HepG2 (cell line): ENCODE data around the gene COX7A2L. TPM values are rescaled to one million over a fixed set of nuclear protein-coding genes. Genes with fewer than 3 reads are reported as not detected.

Experiments used
- ATAC-seq: fragments of 200-7000 bp; cut with Tn5 transposase; 3 replicates; pipeline ENCODE4 v1.9.1; 2020; ENCODE audit warnings: mild to moderate bottlenecking, moderate library complexity
- BruUV-seq: library from RNA; stranded (reverse); fragments of 400-500 nt; replicated peaks from 2 replicates; lab custom pipeline; 2021; lab: Mats Ljungman, UMichigan
- CTCF ChIA-PET: fragments of 300-600 bp; formaldehyde crosslinking; extraction: SDS; loops from one replicate; lab custom pipeline; 2021; ENCODE audit warnings: low total read pairs, inconsistent platforms, low intra/inter-chr PET ratio; lab: Yijun Ruan, JAX
- POLR2A ChIA-PET: fragments of 350-600 bp; sonication (Branson Sonifier 250); formaldehyde crosslinking; loops from one replicate; lab custom pipeline; 2020; ENCODE audit warnings: antibody characterized with exemption, inconsistent platforms; lab: Yijun Ruan, JAX
- DNase-seq: peaks from one replicate; pipeline ENCODE4 v3.0.0-alpha.2; 2015; ENCODE audit warnings: low spot score
- FAIRE-seq: peaks from 3 replicates; lab custom pipeline; 2011; peaks lifted over from hg19 to GRCh38; lab: Jason Lieb, UNC
- H2AFZ ChIP-seq: one replicate; pipeline ENCODE4 v1.6.1; 2011; ENCODE audit warnings: low read length, inconsistent platforms
- H3K27ac ChIP-seq: fragments of 300-600 bp; 3 replicates; pipeline ENCODE4 v1.8.0; 2011; ENCODE audit warnings: mixed run types, mild to moderate bottlenecking, mixed read lengths, low read length, inconsistent platforms; ENCODE audit not compliant: insufficient read depth; ENCODE audit errors: extremely low read length
- H3K27me3 ChIP-seq, 2 experiments: fragments of 200-600 bp in 1 of 2; 2 replicates in 1 of 2; 3 replicates in 1 of 2; pipeline versions ENCODE4 v1.6.0 to v1.8.0; 2011; ENCODE audit warnings: low read length in 2 of 2, mild to moderate bottlenecking in 2 of 2, moderate library complexity in 2 of 2, inconsistent platforms in 1 of 2; ENCODE audit not compliant: insufficient read depth in 2 of 2, control insufficient read depth in 1 of 2
- H3K36me3 ChIP-seq, 2 experiments: fragments of 200-600 bp in 1 of 2; replicated peaks in 1 of 2; 2 replicates in 1 of 2; 3 replicates in 1 of 2; pipeline versions ENCODE4 v1.5.1 to v1.8.0; 2011; ENCODE audit warnings: low read length in 2 of 2, inconsistent platforms in 1 of 2; ENCODE audit not compliant: insufficient read depth in 2 of 2, control insufficient read depth in 1 of 2
- H3K4me1 ChIP-seq: 2 replicates; pipeline ENCODE4 v1.5.1; 2012; ENCODE audit warnings: low read length, inconsistent platforms; ENCODE audit not compliant: insufficient read depth
- H3K4me2 ChIP-seq: 2 replicates; pipeline ENCODE4 v1.6.0; 2011; ENCODE audit warnings: low read depth, low read length, inconsistent platforms
- H3K4me3 ChIP-seq, 3 experiments: fragments of 200-600 bp in 1 of 3; sonication (generic), shearing (Covaris generic) in 1 of 3; replicated peaks in 1 of 3; 2 replicates each; pipeline ENCODE4 v1.5.1; 2011 to 2016; ENCODE audit warnings: low read length in 3 of 3, inconsistent platforms in 2 of 3, low read depth in 2 of 3, mild to moderate bottlenecking in 2 of 3, control low read depth in 1 of 3, mixed read lengths in 1 of 3; ENCODE audit not compliant: insufficient read depth in 1 of 3
- H3K79me2 ChIP-seq: one replicate; pipeline ENCODE4 v1.6.1; 2011; ENCODE audit warnings: low read length, inconsistent platforms; ENCODE audit not compliant: insufficient read depth
- H3K9ac ChIP-seq: 2 replicates; pipeline ENCODE4 v1.6.0; 2011; ENCODE audit warnings: mild to moderate bottlenecking, low read depth, low read length, inconsistent platforms; ENCODE audit not compliant: insufficient read depth
- H3K9me3 ChIP-seq: 2 replicates; pipeline ENCODE4 v1.5.1; 2012; ENCODE audit warnings: mild to moderate bottlenecking, low read length
- H4K20me1 ChIP-seq: 2 replicates; pipeline ENCODE4 v1.6.0; 2011; ENCODE audit warnings: inconsistent platforms, mild to moderate bottlenecking, low read length, moderate library complexity; ENCODE audit not compliant: insufficient read depth
- FOXP1 ChIP-seq, 2 experiments: fragments of 450-650 bp in 1 of 2; IDR thresholded peaks; 2 replicates each; pipeline ENCODE4 v1.6.1; 2017 to 2018; ENCODE audit warnings: antibody characterized with exemption in 1 of 2
- FOXP4 ChIP-seq: sonication (generic); formaldehyde crosslinking; IDR thresholded peaks from 2 replicates; pipeline ENCODE4 v1.4.0; 2020; ENCODE audit warnings: missing genetic modification reagents
- GATAD1 ChIP-seq: IDR thresholded peaks from 2 replicates; pipeline ENCODE4 v1.6.1; 2016; ENCODE audit warnings: missing genetic modification reagents, missing compliant biosample characterization
- HNRNPK ChIP-seq: fragments of 200-400 bp; formaldehyde crosslinking; IDR thresholded peaks from 2 replicates; pipeline ENCODE4 v1.6.1; 2018; ENCODE audit warnings: low read length, low read depth, moderate library complexity, mild to moderate bottlenecking; ENCODE audit not compliant: poor library complexity, severe bottlenecking
- MAFF ChIP-seq: IDR thresholded peaks from 2 replicates; pipeline ENCODE4 v1.6.1; 2011; ENCODE audit warnings: low read depth, low read length, improper control_type of control experiment
- MBNL3 ChIP-seq: fragments of 250-450 bp; sonication (Bioruptor Pico); conservative IDR thresholded peaks from 2 replicates; pipeline ENCODE4 v1.8.0; 2022; ENCODE audit warnings: mild to moderate bottlenecking, inconsistent platforms
- MXI1 ChIP-seq: IDR thresholded peaks from 3 replicates; pipeline ENCODE4 v1.6.1; 2012; ENCODE audit warnings: low read depth, low read length, inconsistent platforms, borderline replicate concordance
- NFIC ChIP-seq: IDR thresholded peaks from 2 replicates; pipeline ENCODE4 v1.6.1; 2012; ENCODE audit warnings: mild to moderate bottlenecking, low read length, inconsistent platforms
- SNAI1 ChIP-seq: sonication (generic); formaldehyde crosslinking; IDR thresholded peaks from 2 replicates; pipeline ENCODE4 v1.5.0; 2020; ENCODE audit warnings: mild to moderate bottlenecking, missing genetic modification reagents, borderline replicate concordance
- TFAP4 ChIP-seq: sonication (generic); IDR thresholded peaks from 2 replicates; pipeline ENCODE4 v1.6.1; 2016; ENCODE audit warnings: low read depth, borderline replicate concordance
- TRIM22 ChIP-seq: fragments of 450-650 bp; IDR thresholded peaks from 2 replicates; pipeline ENCODE4 v1.6.1; 2017
- ZNF230 ChIP-seq: sonication (generic); formaldehyde crosslinking; IDR thresholded peaks from 2 replicates; pipeline ENCODE4 v1.4.0; 2020; ENCODE audit warnings: mild to moderate bottlenecking, missing genetic modification reagents
- ZNF335 ChIP-seq: sonication (generic); formaldehyde crosslinking; IDR thresholded peaks from 2 replicates; pipeline ENCODE4 v1.4.0; 2020; ENCODE audit warnings: missing genetic modification reagents
- ZNF367 ChIP-seq: sonication (generic); formaldehyde crosslinking; IDR thresholded peaks from 2 replicates; pipeline ENCODE4 v1.4.0; 2020; ENCODE audit warnings: missing genetic modification reagents, borderline replicate concordance
- WGBS: methylation state at CpG from one replicate; pipeline ENCODE4 v1.1.6; 2017; ENCODE audit warnings: low lambda C conversion rate; 5-methylcytosine and 5-hydroxymethylcytosine counted together
- in situ Hi-C: cut with HindIII; loops from 2 replicates; pipeline ENCODE4 v1.10.0; 2017; ENCODE audit warnings: low pct_unique_long_range_greater_than_20kb; ENCODE audit not compliant: extremely low pct_ligation_motif_present
- intact Hi-C: fragments of 100-400 bp; cut with micrococcal nuclease; formaldehyde crosslinking; loops from one replicate; pipeline ENCODE4 v1.10.0; 2022; ENCODE audit not compliant: unreplicated experiment
- polyA plus RNA-seq, 8 experiments: library from polyadenylated mRNA; depleted of rRNA in 3 of 8; stranded (reverse) in 7 of 8; unstranded in 1 of 8; fragments of >200 nt; fragmentation: Illumina TruSeq in 4 of 8; extraction: Trizol in 4 of 8; gene quantifications; 2 replicates each; pipeline versions ENCODE4 v1.2.1 to v1.2.3, GENCODE V29; 2011 to 2016; ENCODE audit warnings: low read depth in 4 of 8, missing spikeins in 1 of 8, mixed read lengths in 1 of 8; ENCODE audit not compliant: insufficient read depth in 1 of 8
- total RNA-seq, 5 experiments: library from RNA; depleted of rRNA; stranded (reverse); fragments of >200 nt; fragmentation: Illumina TruSeq; extraction: Trizol; gene quantifications; 2 replicates each; pipeline ENCODE4 v1.2.3, GENCODE V29; 2016; ENCODE audit warnings: low read depth in 1 of 5

Gene COX7A2L
- total and polyA plus RNA-seq, 2 of the 13 experiments (the other 11 are each of a cell fraction or from before 2014, with no cell fraction given) = 155 to 201 TPM

- peak; percentile 60; the same call in 1 of the 2 replicates for TF ChIP-seq TFAP4
- peak; percentile 57; the same call in 1 of the 3 replicates for TF ChIP-seq MXI1
- TF ChIP-seq NFIC = peak; percentile 16; the same call in 1 of the 2 replicates
- no peak for TF ChIP-seq MBNL3
- no peak for TF ChIP-seq HNRNPK
- no peak for TF ChIP-seq FOXP1 (IDR thresholded peaks at IDR 0.05)
- TF ChIP-seq FOXP1 (CRISPR knock-in tag; IDR thresholded peaks at IDR 0.05) = peak; percentile 83
- TF ChIP-seq GATAD1 = peak; percentile 34; the same call in 1 of the 2 replicates
- TF ChIP-seq ZNF335 (CRISPR knock-in tag) = peak; percentile 89; the same call in 1 of the 2 replicates
- TF ChIP-seq FOXP4 = peak; percentile 42; the same call in 1 of the 2 replicates
Measured at GRCh38 chr2:42327125-42327524, 33.9 kb downstream of the COX7A2L start (continued).

- ATAC-seq (no peak), DNase-seq (no peak), FAIRE-seq (no peak)
- H3K9ac ChIP-seq = no peak overlapping the region
- H3K79me2 ChIP-seq = no peaks in the 10 kb centered on the region
- H3K4me2 ChIP-seq = no peak overlapping the region
- POLR2A ChIA-PET = no interaction called here
- H3K27me3 ChIP-seq = no peaks in the 10 kb centered on the region
- H4K20me1 ChIP-seq = peaks cover 58% of the 10 kb centered on the region
- CTCF ChIA-PET = no interaction called here
- 100% methylated on average over 1 of the region's 1 CpG for WGBS
- H3K36me3 ChIP-seq = peaks cover 28 to 92% of the 10 kb centered on the region in 2 experiments
- no peaks in the 10 kb centered on the region for H3K9me3 ChIP-seq
- intact Hi-C loops = loop anchor here (5.0 kb wide), 1 partner anchor 233 kb away; no protein-coding TSS in a partner anchor
- H3K27ac ChIP-seq = no peak overlapping the region
- in situ Hi-C loops = no loop called here
- H2AFZ ChIP-seq = no peak overlapping the region
- no peak overlapping the region for H3K4me3 ChIP-seq
- H3K4me1 ChIP-seq = peaks cover 52% of the 10 kb centered on the region
- no peak for TF ChIP-seq ZNF230 (CRISPR knock-in tag)
- TF ChIP-seq MAFF = 0 out of 2 replicates have a peak, but pooled peaks have one; percentile 19
- no peak for TF ChIP-seq ZNF367
- no peak for TF ChIP-seq SNAI1 (CRISPR knock-in tag)
- TF ChIP-seq TRIM22 = no peak
- no TSS peak for BruUV-seq
Measured at GRCh38 chr2:42325609-42326008, 35.4 kb downstream of the COX7A2L start.
